ENCODE results near the gene CLCN4. TPM values are rescaled to one million over a fixed set of nuclear protein-coding genes. Genes with fewer than 3 reads are reported as not detected.
A peak's percentile ranks its signal among the peaks of the same experiment; 100 is the strongest.

Gene CLCN4
- polyA plus RNA-seq (2012; ENCODE audit: insufficient read depth, insufficient read length) = not detected

GRCh38 chrX:10156199-10157031 is at the start of gene CLCN4:
TSS of gene CLCN4 (plus strand) at chrX:10156975. CDS start at chrX:10185033, 28,058 bp downstream.
- no peak within 1 kb of the TSS for H3K4me3 ChIP-seq (ENCODE audit: low read length)
- no peak for DNase-seq (ENCODE audit: low read depth, low spot score)

DNA sequence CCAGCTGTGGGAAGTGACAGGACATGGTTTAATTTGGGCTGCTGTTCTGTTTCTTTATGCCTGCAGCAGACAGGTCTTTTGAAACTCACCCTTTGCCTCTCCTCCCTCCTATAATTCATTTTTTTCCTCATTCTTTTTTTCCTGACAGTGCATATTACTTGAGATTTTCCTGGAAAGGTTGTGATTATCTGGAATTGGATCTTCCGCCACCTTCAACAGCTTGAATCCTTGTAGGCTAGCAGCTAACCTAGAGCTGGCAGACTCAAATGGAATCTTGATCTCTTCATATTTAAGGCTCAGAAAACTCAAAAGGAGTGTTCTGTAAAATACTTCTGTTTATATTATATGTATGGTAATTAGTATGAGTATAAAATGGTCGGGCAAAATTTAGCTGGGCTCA is 49.3 kb upstream of the CLCN4 start:
- no peak for DNase-seq (ENCODE audit: low read depth, low spot score)
- H3K4me3 ChIP-seq (ENCODE audit: low read length) = no peak overlapping the region

DNA sequence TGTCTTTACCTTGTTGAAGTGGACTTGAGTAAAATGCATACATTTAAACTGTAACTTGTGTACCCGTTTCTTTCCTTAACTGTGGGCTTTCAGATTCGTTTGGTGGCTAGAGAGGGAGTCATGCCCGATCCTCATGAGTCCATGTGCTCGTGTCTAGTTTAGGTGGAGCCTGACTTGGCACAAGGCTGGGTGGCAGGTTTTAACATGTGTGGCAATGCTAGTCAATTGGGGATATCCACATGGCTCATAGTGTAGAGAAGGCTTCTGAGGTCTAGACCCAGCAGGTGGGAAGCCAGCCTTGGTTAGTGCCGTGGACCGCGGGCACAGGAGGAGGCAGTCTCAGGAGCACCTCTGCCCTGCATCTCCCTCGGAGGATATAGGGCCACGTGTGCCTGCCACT is 48.5 kb upstream of the CLCN4 start:
- no peak for DNase-seq (ENCODE audit: low read depth, low spot score)
- no peak overlapping the region for H3K4me3 ChIP-seq (ENCODE audit: low read length)

DNA sequence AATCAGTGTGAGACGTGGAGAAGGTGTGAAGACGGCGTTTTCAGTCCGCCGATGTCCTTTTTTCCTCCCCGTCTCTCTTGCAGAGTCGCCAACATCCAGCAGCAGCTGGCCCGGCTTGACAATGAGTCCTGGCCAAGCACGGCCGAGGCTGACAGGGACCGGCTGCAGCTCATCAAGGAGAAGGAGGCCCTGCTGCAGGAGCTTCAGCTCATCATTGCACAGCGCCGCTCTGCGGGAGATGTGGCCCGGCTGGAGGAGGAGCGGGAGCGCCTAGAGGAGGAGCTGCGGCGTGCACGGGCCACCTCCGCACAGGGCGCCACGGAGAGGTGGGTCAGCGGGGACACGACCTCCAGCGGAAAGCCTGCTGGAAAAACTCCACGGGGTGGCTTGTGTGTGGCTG is 47.1 kb upstream of the CLCN4 start:
- H3K4me3 ChIP-seq (ENCODE audit: low read length) = no peak overlapping the region
- DNase-seq (ENCODE audit: low read depth, low spot score) = no peak

DNA sequence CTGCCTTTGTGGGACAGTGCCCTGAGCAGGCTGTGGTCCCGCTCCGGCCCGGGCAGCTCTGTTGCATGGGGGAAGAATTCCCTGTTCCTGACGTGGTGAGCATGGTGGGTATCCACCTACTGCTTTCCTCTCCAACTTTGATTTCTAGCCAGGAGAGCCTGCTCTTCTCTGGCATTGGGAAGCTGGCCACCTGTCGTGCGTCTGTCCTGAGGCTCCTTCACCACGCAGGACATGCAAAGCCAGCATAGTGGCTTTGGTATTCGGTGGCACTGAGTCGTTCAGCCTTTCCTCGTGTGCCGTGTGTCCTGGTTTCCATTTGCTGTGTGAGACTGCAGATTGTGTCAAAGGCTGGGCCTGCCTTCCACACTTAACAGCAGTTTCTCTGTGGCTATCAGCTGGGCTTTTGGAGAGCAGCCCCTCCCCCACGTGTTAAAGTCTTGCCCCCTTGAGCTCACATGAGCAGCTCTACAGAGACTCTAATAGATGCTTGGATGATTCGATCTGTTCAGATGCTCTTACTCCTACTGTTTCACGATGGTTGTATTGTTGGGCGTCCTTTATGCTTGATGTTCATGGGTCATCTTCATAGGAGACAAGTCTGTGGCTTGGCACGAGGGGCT is 46.3 kb upstream of the CLCN4 start:
- H3K4me3 ChIP-seq (ENCODE audit: low read length) = no peak overlapping the region
- no peak for DNase-seq (ENCODE audit: low read depth, low spot score)

DNA sequence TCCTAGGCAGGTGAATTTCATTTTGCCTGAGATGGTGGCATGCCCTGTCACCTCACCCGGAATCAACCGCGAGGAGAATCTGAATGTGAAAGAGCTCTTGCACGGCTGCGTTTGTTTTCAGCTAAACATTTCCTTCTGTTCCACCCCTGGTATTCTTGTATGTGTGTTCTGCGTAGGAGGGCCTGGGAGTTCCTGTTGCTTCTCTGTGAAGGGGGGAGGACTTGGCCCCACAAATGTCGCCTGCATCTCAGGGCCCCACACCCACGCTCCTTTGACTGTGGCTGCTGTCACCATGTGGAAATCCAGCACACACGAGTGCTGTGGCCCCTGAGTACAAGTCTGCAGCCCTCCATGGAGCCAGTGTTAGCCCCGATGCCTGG is 45.8 kb upstream of the CLCN4 start:
- no peak for DNase-seq (ENCODE audit: low read depth, low spot score)
- H3K4me3 ChIP-seq (ENCODE audit: low read length) = no peak overlapping the region

DNA sequence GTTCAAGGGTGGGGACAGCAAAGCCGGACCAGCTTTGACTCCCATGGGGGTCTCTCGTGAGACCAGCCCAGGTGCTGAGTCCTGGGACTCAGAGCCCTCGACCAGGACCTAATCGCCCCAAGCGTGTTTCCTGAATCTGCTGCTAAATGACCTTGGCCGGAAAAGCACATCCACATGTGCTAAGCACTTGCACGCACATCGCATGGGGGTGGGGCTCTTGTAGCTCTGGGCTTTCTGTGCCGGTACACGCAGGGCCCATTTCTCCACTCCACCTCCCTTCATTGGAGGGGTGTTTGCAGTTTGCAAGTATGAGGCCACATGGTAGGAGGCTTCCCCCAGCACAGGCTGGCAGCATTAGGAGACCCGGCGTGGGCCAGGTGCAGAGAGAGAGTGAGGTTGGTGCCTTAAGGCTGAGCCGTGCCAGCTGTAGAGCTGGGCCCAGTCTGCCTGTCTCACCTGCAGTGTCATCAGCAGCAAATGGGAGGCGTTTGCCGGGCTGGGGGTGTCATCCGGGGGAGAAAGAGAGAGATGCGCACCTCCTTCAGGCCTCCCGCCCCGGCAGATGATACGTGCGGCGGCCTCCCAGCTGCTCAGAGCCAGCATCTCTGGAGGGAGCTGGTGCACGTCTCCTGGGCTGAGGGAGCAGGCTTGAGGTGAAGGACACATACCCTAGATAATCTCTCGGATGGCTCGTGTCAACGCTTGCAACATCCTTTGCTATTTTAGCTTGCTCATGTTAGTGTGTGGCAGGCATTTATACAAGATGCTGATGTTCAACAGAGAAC is 45.2 kb upstream of the CLCN4 start:
- no peak overlapping the region for H3K4me3 ChIP-seq (ENCODE audit: low read length)
- no peak for DNase-seq (ENCODE audit: low read depth, low spot score)

DNA sequence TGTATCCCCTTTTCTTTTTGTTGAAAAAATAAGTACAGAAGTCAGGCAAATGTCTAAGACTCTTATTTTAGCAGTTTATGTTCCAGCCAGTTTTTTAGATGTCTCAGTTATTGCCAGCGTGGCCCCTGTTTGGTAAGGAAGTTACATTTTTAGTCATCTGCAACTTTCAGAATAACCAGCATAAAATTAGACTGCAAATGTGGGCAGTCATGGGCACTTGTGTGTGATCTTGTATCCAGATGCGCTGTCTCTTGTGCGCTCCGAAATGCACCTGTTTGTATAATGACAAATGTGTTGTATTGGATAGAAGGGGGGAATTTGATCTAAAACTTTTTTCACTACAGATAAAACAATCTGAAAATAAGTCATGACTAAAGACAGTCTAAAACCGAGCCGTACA is 44.3 kb upstream of the CLCN4 start:
- no peak overlapping the region for H3K4me3 ChIP-seq (ENCODE audit: low read length)
- DNase-seq (ENCODE audit: low read depth, low spot score) = no peak

- DNase-seq (ENCODE audit: low read depth, low spot score) = no peak
- no peak overlapping the region for H3K4me3 ChIP-seq (ENCODE audit: low read length)
Measured at GRCh38 chrX:10115082-10115481, 41.7 kb upstream of the CLCN4 start.

GRCh38 chrX:10117301-10117700 is 39.5 kb upstream of the CLCN4 start:
- DNase-seq (ENCODE audit: low read depth, low spot score) = no peak
- H3K4me3 ChIP-seq (ENCODE audit: low read length) = no peak overlapping the region

GRCh38 chrX:10117864-10118377 is 38.9 kb upstream of the CLCN4 start:
- H3K4me3 ChIP-seq (ENCODE audit: low read length) = no peak overlapping the region
- DNase-seq (ENCODE audit: low read depth, low spot score) = no peak

DNA sequence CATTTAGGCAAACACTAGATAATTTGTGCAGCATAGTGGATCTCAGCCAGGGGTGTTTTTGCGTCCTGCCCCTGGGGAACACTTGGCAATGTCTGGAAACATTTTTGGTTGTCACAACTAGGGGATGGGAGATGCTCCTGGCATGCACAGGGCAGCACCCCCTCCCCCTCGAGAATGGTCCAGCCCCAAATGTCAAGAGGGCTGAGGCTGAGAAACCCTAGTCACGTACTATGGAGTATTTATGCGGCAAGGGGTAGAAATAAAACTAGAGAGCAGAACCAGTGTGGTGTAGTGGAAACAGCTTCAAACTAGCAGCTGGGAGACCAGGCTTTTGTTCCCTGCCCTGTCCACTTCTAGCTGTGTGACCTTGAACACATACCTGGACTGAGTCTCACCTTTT is 38.2 kb upstream of the CLCN4 start:
- no peak overlapping the region for H3K4me3 ChIP-seq (ENCODE audit: low read length)
- DNase-seq (ENCODE audit: low read depth, low spot score) = no peak

- peak; percentile 85 for DNase-seq (ENCODE audit: low read depth, low spot score)
- no peak overlapping the region for H3K4me3 ChIP-seq (ENCODE audit: low read length)
Measured at GRCh38 chrX:10119399-10119990, 37.3 kb upstream of the CLCN4 start.

DNA sequence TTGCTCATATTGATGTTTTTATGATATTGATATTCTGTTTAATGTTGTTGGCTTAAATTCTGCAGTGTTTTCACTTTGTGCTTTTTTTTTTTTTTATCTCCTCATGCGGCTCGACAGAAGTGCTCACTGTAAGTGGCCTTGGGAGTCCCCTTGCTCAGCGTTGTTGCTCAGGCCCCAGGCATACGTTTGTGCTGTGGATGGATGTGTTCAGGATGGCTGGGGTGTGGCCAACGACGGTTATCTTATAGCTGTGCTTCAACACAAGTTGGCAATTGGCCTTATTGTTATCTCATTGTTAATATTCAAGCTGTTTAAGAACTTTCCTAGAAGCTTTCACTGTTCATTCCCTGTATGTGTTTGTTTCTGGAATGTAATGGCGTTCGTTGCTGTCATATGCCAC is 36.4 kb upstream of the CLCN4 start:
- no peak for DNase-seq (ENCODE audit: low read depth, low spot score)
- no peak overlapping the region for H3K4me3 ChIP-seq (ENCODE audit: low read length)

GRCh38 chrX:10120828-10121227 is 35.9 kb upstream of the CLCN4 start:
- DNase-seq (ENCODE audit: low read depth, low spot score) = no peak
- no peak overlapping the region for H3K4me3 ChIP-seq (ENCODE audit: low read length)

DNA sequence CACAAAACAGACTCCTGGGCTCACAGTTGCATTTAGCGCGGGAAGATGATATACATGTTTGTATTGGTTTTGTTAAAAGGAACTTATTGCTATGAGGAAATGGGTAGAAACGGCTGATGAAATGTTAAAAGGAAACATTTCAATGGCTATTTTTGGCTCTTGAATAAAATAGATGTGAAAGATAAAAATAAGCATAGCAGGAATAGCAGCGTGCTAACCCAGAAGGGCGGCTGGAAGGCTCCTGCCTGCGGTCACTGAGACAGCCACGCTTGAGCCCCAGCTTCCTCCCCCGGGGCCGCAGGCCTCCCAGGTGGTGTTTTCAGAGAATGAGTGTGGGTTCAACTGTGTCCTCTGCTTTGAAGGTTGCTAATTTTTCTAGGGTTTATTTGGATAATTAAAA is 35.0 kb upstream of the CLCN4 start:
- DNase-seq (ENCODE audit: low read depth, low spot score) = no peak
- no peak overlapping the region for H3K4me3 ChIP-seq (ENCODE audit: low read length)

DNA sequence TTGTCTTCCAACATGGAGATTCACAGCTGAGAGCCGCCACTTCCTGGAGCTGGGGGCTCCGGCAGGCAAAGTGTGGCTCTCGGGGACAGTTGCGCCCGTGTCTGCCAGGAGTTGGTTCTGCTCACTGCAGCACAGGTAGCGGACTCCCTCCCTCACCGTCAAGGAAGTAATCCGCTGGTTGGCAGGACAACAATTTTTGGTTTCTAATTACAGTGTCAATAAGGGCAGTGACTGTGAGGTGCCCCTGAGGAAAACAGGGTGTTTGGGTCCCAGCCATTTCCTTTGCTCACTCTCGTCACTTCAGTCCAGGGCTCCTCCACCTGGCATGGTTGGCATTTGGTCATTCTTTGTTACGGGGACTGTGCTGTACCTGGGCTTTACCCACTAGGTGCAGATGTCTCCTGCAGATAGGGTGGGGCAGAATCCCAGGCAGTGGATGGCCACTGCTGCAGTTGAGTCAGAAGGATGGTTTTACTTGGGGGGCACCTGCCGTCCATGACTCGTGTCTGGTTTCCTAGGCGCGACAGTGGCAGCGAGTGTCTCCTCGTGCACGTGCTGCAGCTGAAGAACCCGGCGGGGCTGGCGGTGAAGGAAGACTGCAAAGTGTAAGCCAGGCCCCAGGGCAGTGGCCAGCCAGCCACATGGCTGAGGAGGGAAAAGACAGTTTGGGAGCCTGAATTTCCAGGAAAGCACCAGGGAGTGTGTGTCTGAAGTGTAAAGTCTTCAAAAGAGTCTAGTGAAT is 32.1 kb upstream of the CLCN4 start:
- no peak overlapping the region for H3K4me3 ChIP-seq (ENCODE audit: low read length)
- DNase-seq (ENCODE audit: low read depth, low spot score) = no peak

GRCh38 chrX:10125248-10125615 is 31.5 kb upstream of the CLCN4 start:
- DNase-seq (ENCODE audit: low read depth, low spot score) = no peak
- no peak overlapping the region for H3K4me3 ChIP-seq (ENCODE audit: low read length)

DNA sequence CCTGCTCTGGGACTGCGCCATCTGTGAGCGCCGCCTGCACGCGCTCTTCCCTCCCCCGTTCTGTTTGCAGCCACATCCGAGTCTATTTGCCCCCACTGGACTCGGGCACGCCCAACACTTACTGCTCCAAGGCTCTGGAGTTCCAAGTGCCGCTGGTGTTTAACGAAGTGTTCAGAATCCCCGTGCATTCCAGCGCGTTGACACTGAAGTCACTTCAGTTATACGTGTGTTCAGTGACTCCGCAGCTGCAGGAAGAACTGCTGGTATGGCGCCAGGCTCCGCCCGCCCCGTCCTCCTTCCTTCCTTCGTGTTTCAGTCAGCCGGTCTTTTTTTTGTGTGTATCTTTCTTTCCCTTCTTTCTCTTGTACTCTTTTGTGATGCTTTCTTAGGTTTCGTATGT is 30.7 kb upstream of the CLCN4 start:
- no peak for DNase-seq (ENCODE audit: low read depth, low spot score)
- no peak overlapping the region for H3K4me3 ChIP-seq (ENCODE audit: low read length)
